ENCODE measurements around the gene MYO5A.

- TF ChIP-seq, protein P1, sequence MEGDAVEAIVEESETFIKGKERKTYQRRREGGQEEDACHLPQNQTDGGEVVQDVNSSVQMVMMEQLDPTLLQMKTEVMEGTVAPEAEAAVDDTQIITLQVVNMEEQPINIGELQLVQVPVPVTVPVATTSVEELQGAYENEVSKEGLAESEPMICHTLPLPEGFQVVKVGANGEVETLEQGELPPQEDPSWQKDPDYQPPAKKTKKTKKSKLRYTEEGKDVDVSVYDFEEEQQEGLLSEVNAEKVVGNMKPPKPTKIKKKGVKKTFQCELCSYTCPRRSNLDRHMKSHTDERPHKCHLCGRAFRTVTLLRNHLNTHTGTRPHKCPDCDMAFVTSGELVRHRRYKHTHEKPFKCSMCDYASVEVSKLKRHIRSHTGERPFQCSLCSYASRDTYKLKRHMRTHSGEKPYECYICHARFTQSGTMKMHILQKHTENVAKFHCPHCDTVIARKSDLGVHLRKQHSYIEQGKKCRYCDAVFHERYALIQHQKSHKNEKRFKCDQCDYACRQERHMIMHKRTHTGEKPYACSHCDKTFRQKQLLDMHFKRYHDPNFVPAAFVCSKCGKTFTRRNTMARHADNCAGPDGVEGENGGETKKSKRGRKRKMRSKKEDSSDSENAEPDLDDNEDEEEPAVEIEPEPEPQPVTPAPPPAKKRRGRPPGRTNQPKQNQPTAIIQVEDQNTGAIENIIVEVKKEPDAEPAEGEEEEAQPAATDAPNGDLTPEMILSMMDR (IDR thresholded peaks at IDR 0.05) = no peak
- no peak for TF ChIP-seq POLR2A (IDR thresholded peaks at IDR 0.05)
- TF ChIP-seq POLR2AphosphoS5 (IDR thresholded peaks at IDR 0.05; ENCODE audit: insufficient read depth in 1 of 2, low read depth in 1 of 2) = no peak
Observed at GRCh38 chr15:52495125-52495524, 33.6 kb downstream of the MYO5A start.
